Effector memory CD4-positive, alpha-beta T cell (primary cell): Measurements from ENCODE around the gene INTS6.

Experiments
- DNase-seq, 3 donors: peaks; one replicate each; pipeline ENCODE4 v3.0.0-alpha.2; 2020
- H3K27ac ChIP-seq: 2 replicates; pipeline ENCODE4 v1.7.0; 2013; ENCODE audit warnings: mild to moderate bottlenecking, low read length, moderate library complexity; ENCODE audit not compliant: insufficient read depth, poor library complexity, severe bottlenecking
- H3K27me3 ChIP-seq: replicated peaks from 2 replicates; pipeline ENCODE4 v1.7.0; 2013; ENCODE audit warnings: mild to moderate bottlenecking, low read length; ENCODE audit not compliant: insufficient read depth, control insufficient read depth, poor library complexity, severe bottlenecking
- H3K36me3 ChIP-seq: 2 replicates; pipeline ENCODE4 v1.7.0; 2013; ENCODE audit warnings: mild to moderate bottlenecking, low read length, moderate library complexity; ENCODE audit not compliant: control insufficient read depth, insufficient read depth
- H3K4me1 ChIP-seq: 2 replicates; pipeline ENCODE4 v1.7.0; 2013; ENCODE audit warnings: low read length, mild to moderate bottlenecking; ENCODE audit not compliant: control insufficient read depth, insufficient read depth, poor library complexity, severe bottlenecking
- H3K4me3 ChIP-seq: 2 replicates; pipeline ENCODE4 v1.7.0; 2013; ENCODE audit warnings: low read length, low read depth, mild to moderate bottlenecking; ENCODE audit not compliant: insufficient read depth, poor library complexity, severe bottlenecking
- H3K9me3 ChIP-seq: 2 replicates; pipeline ENCODE4 v1.7.0; 2013; ENCODE audit warnings: mild to moderate bottlenecking, low read length, moderate library complexity; ENCODE audit not compliant: control insufficient read depth

Gene INTS6

GRCh38 chr13:51313619-51314018 is 139.2 kb downstream of the INTS6 start:
- DNase-seq: no peak
- Histone ChIP-seq H3K4me3 (no peak overlapping the region), H3K36me3 (no peaks in the 10 kb centered on the region), H3K27me3 (no peaks in the 10 kb centered on the region), H3K27ac (no peak overlapping the region), H3K9me3 (no peaks in the 10 kb centered on the region), H3K4me1 (no peaks in the 10 kb centered on the region)

GRCh38 chr13:51311957-51312520 is 140.8 kb downstream of the INTS6 start:
- H3K27ac ChIP-seq: no peak overlapping the region

More at GRCh38 chr13:51311957-51312520, 140.8 kb downstream of the INTS6 start:
- Histone ChIP-seq H3K36me3 (no peaks in the 10 kb centered on the region), H3K27me3 (no peaks in the 10 kb centered on the region), H3K4me1 (no peaks in the 10 kb centered on the region), H3K9me3 (no peaks in the 10 kb centered on the region), H3K4me3 (no peak overlapping the region)
- DNase-seq: no peak
